OCI-LY3 (cell line): Measurements from ENCODE around the gene UNC79.

ENCODE experiments used
- CTCF ChIP-seq: fragments of 200-600, 300-600 bp; sonication (generic); IDR thresholded peaks from 2 replicates; pipeline ENCODE4 v1.5.1; 2014; ENCODE audit warnings: antibody characterized with exemption, low read length, low read depth
- EZH2phosphoT487 ChIP-seq: fragments of 200-600 bp; shearing (Covaris generic); IDR thresholded peaks from 2 replicates; pipeline ENCODE4 v1.6.1; 2018; ENCODE audit warnings: antibody characterized with exemption, mixed run types, low read depth

GRCh38 chr14:93591506-93591905, 160.8 kb downstream of the UNC79 start:
- TF ChIP-seq CTCF, result no peak
- no peak for TF ChIP-seq EZH2phosphoT487
